Measurements from ENCODE around the gene IFITM10. TPM values are rescaled to one million over a fixed set of nuclear protein-coding genes. Genes with fewer than 3 reads are reported as not detected.

IFITM10 gene
- total and polyA plus RNA-seq, 9 of the 15 experiments (the other 6 are each of a cell fraction or from before 2014, with no cell fraction given): 0.08 to 0.13 (median 0.09) TPM; not detected in 6

DNA sequence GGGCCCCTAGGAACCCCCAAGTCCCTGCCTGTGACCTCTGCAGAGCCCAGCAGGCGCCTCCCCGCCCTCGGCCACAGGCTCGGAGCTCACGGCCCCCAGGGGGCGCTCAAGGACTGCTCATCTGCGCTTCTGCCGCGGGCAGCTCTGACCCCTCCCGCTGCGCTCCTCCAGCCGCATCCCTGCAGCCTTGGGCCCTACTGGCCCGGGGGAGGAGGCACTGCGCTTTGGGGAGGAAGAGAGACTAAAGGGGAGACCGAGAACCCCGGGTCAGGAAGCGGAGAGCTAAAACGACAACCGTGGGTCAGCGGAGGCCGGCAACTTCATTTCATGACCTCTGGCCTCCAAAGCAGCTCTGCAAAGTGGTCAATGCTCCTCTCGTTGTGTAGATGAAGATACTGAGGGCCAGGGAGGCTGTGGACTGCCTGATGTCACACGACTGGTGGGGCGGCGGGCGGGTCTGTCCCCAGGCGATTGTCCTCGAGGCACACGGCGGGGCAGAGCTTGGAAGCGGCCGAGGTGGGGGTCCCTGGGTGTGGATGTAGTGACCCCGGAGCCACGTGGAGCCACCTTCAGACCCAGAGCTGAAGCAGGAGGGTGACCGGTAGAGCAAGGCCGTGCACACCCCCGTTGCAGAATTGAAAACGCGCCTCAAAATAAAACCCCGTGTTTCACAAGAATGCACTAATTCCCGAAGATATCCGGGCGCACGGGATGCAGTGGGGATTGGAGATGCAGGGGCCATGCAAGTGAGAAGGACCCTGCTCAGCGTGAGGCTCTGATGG is 56.1 kb downstream of the IFITM10 start (continued):
- TF ChIP-seq, protein P1, sequence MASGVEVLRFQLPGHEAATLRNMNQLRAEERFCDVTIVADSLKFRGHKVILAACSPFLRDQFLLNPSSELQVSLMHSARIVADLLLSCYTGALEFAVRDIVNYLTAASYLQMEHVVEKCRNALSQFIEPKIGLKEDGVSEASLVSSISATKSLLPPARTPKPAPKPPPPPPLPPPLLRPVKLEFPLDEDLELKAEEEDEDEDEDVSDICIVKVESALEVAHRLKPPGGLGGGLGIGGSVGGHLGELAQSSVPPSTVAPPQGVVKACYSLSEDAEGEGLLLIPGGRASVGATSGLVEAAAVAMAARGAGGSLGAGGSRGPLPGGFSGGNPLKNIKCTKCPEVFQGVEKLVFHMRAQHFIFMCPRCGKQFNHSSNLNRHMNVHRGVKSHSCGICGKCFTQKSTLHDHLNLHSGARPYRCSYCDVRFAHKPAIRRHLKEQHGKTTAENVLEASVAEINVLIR (CRISPR knock-in tag; IDR thresholded peaks at IDR 0.05): no peak
- TF ChIP-seq ZNF347 (CRISPR knock-in tag; IDR thresholded peaks at IDR 0.05; ENCODE audit: low read depth) (no peak), CBX5 (IDR thresholded peaks at IDR 0.05; ENCODE audit: borderline replicate concordance, low read depth) (peak; percentile 22; the same call in 1 of the 2 replicates), ZBTB7A (IDR thresholded peaks at IDR 0.05; ENCODE audit: borderline replicate concordance, control insufficient read depth, low read depth, low read length) (0 out of 2 replicates have a peak, but pooled peaks have one; percentile 7), SRSF1 (IDR thresholded peaks at IDR 0.05; ENCODE audit: low read depth, low read length) (no peak), RCOR1 (IDR thresholded peaks at IDR 0.05; ENCODE audit: borderline replicate concordance in 1 of 2, low read depth in 2 of 2, low read length in 2 of 2) (peak in 1 of 2 experiments; percentile 45; a peak in 2 of 4 replicates), ZNF780A (CRISPR knock-in tag; IDR thresholded peaks at IDR 0.05) (no peak), SMC3 (conservative IDR thresholded peaks at IDR 0.05; ENCODE audit: insufficient read depth, low read depth, low read length) (peak; percentile 98), ZNF224 (CRISPR knock-in tag; IDR thresholded peaks at IDR 0.05) (no peak), FOXA1 (IDR thresholded peaks at IDR 0.05; ENCODE audit: borderline replicate concordance) (no peak), RBM14 (IDR thresholded peaks at IDR 0.05; ENCODE audit: borderline replicate concordance, insufficient read depth, low read depth, low read length) (0 out of 2 replicates have a peak, but pooled peaks have one; percentile 56), PCBP2 (IDR thresholded peaks at IDR 0.05; ENCODE audit: low read depth, low read length, poor library complexity, severe bottlenecking) (no peak), CAMTA2 (CRISPR knock-in tag; conservative IDR thresholded peaks at IDR 0.05) (no peak), CBFB (CRISPR knock-in tag; IDR thresholded peaks at IDR 0.05) (no peak), HMGN3 (IDR thresholded peaks at IDR 0.05; ENCODE audit: borderline replicate concordance, extremely low read depth, insufficient read length, low read depth, low read length) (peak; percentile 22), YBX1 (IDR thresholded peaks at IDR 0.05) (no peak), GABPA (tag; conservative IDR thresholded peaks at IDR 0.05; ENCODE audit: low read depth) (no peak), HDGF (IDR thresholded peaks at IDR 0.05) (0 out of 2 replicates have a peak, but pooled peaks have one; percentile 30), ZNF436 (CRISPR knock-in tag; IDR thresholded peaks at IDR 0.05) (no peak), RAD21 (CRISPR knock-in tag; conservative IDR thresholded peaks at IDR 0.05 in 1 of 2, IDR thresholded peaks at IDR 0.05 in 1 of 2) (peak; percentile 94 to 97), HCFC1 (IDR thresholded peaks at IDR 0.05; ENCODE audit: low read depth, low read length) (no peak)
- TF ChIP-seq, protein P2, sequence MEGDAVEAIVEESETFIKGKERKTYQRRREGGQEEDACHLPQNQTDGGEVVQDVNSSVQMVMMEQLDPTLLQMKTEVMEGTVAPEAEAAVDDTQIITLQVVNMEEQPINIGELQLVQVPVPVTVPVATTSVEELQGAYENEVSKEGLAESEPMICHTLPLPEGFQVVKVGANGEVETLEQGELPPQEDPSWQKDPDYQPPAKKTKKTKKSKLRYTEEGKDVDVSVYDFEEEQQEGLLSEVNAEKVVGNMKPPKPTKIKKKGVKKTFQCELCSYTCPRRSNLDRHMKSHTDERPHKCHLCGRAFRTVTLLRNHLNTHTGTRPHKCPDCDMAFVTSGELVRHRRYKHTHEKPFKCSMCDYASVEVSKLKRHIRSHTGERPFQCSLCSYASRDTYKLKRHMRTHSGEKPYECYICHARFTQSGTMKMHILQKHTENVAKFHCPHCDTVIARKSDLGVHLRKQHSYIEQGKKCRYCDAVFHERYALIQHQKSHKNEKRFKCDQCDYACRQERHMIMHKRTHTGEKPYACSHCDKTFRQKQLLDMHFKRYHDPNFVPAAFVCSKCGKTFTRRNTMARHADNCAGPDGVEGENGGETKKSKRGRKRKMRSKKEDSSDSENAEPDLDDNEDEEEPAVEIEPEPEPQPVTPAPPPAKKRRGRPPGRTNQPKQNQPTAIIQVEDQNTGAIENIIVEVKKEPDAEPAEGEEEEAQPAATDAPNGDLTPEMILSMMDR (IDR thresholded peaks at IDR 0.05 in 2 of 3, conservative IDR thresholded peaks at IDR 0.05 in 1 of 3; ENCODE audit: insufficient read depth in 2 of 3, low read depth in 1 of 3, low read length in 3 of 3): peak; percentile 83 to 97 (median 91)
- TF ChIP-seq, protein P3, sequence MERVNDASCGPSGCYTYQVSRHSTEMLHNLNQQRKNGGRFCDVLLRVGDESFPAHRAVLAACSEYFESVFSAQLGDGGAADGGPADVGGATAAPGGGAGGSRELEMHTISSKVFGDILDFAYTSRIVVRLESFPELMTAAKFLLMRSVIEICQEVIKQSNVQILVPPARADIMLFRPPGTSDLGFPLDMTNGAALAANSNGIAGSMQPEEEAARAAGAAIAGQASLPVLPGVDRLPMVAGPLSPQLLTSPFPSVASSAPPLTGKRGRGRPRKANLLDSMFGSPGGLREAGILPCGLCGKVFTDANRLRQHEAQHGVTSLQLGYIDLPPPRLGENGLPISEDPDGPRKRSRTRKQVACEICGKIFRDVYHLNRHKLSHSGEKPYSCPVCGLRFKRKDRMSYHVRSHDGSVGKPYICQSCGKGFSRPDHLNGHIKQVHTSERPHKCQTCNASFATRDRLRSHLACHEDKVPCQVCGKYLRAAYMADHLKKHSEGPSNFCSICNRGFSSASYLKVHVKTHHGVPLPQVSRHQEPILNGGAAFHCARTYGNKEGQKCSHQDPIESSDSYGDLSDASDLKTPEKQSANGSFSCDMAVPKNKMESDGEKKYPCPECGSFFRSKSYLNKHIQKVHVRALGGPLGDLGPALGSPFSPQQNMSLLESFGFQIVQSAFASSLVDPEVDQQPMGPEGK (CRISPR knock-in tag; IDR thresholded peaks at IDR 0.05; ENCODE audit: borderline replicate concordance): no peak

Measured in K562 (cell line).